GM19239 (cell line): Measurements from ENCODE around the gene USP20.
A peak's percentile ranks its signal among the peaks of the same experiment; 100 is the strongest.

Experiments
- DNase-seq: peaks from one replicate; pipeline ENCODE4 v3.0.0; 2011; ENCODE audit warnings: low spot score; ENCODE audit not compliant: insufficient read length
- FAIRE-seq: peaks from 2 replicates; lab custom pipeline; 2011; peaks lifted over from hg19 to GRCh38; lab: Jason Lieb, UNC

Gene USP20

DNA sequence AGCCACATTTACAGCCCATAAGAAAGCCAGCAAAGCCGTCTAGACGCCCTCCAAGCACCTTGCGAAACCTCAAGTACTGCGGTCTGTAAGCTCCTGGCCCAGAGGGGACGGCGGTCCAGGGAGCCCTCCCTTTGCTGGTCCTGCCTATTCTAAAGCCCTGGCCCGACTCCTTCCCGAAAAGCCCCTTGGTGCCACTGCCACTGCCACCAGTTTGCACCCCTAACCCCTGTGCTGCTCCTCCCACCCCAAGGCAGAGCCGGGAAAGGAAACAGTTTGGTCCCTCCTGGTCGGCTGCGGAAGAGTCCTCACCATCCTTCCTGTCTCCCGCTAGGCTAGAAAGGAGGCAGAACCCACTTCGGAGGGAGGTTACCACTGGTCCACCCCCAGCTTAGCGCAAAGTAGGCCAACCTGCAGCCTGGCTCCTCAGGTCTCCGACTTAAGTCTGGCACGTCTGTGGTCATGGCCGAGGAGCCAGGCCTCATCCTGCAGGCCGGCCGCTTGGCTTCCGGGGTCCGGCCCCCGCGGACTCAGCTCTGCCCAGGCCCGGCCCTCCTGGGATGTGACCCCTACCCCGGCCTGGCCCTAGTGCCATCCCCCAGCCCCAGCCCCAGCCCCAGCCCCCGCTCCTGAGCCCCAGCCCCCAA lies 12.2 kb upstream of the USP20 start:
- DNase-seq, result no peak

DNA sequence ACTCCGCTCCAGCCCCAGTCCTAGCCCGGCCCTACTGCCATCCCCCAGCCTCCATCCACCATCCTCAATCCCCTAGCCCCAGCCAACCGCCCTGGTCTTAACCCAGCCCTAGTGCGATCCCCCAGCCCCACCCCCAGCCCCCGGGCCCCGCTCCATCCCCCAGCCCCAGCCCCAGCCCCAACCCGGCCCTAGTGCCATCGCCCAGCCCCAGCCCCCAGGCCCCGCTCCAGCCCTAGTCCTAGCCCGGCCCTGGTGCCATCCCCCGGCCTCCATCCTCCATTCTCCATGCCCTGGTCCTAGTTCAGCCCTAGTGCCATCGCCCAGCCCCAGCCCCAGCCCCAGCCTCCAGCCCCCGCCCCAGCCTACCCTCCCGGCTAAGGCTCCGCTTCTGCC lies 11.7 kb upstream of the USP20 start:
- no peak for DNase-seq

More for the DNA sequence above, 12.2 kb upstream of the USP20 start:
- no peak for FAIRE-seq

DNA sequence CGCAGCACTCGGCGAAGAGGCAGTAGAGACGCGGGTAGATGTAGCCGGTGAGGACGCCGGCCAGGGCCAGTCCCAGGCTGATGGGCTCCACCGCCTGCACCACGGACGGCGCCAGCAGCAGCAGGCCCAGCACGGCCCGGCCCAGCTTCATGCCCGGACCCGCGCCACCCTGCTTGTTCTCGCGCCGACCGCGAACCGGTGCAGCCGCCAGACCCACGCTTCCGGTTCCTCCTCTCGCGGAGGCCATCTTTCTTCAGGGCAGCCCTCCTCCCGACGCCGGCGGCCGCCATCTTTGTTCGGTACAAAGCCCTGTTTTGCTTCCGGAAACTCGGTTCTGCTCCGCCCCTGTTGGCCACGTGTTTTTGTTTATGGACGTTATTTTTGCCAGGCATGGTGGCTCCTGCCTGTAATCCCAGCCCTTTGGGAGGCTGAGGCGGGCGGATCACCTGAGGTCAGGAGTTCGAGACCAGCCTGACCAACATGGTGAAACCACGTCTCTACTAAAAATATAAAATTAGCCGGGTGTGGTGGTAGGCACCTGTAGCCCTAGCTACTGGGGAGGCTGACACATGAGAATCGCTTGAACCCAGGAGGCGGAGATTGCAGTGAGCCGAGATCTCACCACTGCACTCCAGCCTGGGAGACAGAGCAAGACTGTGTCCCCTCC lies 11.2 kb upstream of the USP20 start, which contains the start of gene TOR1A:
TOR1A (minus strand) TSS at position 202 of the 667 bp plus-strand sequence; CDS start at position 151, 51 bp downstream.
- FAIRE-seq (peak; percentile 62), DNase-seq (peak; percentile 92)

More for the DNA sequence above, 11.7 kb upstream of the USP20 start:
- no peak for FAIRE-seq

DNA sequence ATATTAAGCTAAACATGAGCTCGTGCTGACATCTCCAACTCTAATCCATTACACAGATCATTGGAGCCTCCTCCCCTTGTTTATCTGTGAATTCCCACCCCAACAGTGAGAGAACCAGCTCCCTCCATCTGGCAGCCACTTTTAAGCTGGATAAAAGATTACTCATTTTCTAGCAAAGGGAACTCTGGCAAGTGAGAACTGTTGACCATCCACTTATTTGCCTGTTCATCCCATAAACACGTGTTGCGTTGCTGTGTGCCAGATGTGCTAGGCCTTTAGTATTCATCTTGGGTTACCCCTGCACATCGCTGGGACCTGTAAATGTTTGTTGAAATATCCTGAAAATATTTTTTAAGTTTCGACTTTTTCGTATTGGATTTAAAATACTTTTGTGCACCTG lies 8.9 kb upstream of the USP20 start:
- FAIRE-seq (no peak), DNase-seq (no peak)

DNA sequence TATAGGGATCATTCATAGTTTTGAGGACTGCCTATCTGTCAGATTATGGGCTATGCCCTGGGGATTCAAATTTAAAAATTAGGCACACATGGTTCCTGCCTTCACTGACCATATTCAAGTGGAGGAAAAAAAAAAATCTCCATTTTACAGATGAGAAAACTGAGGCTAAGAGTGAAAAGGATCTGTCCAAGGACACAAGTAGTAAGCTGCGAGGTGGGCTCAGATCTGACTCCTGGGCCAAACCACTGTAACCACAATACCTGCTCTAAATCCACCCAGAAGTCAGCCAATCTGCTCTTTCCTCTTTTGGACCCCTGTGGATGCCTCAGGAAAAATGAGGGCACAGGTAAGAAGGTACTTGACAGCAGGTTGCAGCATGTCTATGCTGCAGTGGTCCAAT lies 8.5 kb upstream of the USP20 start:
- DNase-seq (no peak), FAIRE-seq (no peak)

DNA sequence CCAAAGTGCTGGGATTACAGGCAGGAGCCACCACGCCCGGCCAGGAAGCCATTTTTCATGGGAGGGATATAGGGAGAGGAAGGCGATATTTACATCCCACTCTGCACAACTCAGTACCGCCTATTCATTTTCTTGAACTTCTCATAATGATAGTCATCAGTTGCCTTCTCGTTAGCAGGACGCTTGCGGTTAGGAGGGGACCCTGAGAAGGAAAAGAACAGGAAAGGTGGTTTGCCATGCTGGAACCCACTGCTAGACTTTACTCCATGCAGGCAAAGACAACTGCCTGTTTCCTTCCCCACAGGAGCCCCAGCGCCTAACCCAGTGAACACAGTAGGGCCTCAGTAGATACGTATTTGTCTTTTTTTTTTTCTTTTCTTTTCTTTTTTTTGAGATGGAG lies 7.2 kb upstream of the USP20 start:
- no peak for DNase-seq
- FAIRE-seq, result no peak

DNA sequence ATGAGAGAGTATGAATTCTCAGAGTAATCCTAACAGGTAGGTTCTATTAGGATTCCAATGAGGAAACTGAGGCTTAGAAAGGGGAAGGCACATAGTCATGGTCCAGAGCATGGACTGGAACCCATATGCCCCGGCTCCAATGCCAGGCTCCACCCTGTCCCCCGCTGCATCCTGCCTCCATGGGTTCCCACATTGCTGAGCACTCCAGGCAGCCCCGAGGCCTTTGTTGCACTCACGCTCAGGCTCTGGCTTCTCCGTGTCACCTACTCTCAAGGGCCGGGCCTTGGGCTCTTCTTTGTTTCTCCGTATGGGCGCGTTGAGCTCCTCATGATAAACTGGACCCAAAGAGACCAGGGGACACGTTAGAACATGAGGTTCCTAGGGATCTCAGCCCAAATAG lies 6.3 kb upstream of the USP20 start:
- FAIRE-seq (no peak), DNase-seq (no peak)

DNA sequence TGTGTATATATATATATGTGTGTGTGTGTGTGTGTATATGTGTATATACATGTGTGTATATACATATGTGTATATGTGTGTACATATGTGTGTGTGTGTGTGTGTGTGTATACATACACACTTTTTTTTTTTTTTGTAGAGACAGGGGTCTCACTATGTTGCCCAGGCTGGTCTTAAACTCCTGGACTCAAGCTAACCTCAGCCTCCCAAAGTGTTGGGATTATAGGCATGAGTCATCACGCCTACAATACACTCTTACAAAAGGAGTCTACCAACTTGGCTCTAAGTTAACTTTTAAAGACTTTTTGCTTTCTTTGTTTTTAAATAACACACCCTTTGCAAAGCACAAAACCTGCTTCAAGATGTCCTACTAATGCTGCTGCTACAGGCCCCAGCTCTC lies 2.3 kb upstream of the USP20 start:
- DNase-seq (no peak), FAIRE-seq (no peak)

DNA sequence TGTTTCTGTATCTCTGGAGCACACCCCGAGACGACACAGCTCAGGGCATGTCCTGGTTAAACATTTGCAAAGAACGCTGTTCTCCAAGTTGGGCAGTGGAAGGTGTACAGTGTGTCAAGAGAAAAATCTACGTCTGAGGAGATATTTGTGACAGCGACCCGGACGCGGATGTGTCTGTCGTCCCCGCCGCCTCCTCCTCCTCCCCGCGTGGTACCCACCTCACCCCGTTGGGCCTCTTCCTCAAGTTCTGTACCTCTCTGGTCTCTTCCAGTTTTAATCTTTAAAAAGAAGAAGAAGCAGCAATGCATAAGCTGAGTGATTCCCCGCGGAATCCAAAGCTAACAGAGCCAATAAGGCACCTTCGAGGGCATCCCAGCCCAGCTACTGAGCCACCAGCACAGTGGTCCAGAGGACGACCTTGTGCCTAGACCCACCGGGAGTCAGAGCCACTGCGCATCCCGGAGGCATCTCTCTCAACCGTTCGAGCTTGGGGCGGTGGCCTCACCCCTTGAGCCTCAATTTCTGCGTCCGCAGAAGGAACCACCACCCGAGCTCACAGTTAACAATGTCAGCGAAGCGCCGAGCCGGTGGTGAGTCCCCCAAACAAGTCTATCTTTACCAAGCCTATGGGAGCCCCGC lies 650 bp upstream of the USP20 start:
- no peak for FAIRE-seq
- no peak for DNase-seq

DNA sequence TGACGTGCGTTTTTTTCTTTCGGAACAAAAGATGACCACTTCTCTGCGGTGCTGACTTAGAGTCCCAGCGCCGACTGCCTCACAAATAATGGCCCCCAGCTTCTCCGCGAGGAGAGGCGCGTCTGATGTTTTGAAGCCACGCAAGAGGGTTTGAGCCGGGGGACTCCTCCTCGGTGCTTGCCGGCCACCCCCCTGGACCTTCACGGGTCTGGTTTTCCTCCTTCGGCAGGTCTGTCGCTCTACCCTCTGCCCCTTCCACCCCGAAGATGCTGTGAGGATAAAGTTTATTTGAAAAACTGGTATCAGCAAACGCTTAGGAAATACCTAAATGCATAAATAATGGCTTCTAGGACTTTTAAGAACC lies 584 bp downstream of the USP20 start:
- FAIRE-seq (no peak), DNase-seq (no peak)

DNA sequence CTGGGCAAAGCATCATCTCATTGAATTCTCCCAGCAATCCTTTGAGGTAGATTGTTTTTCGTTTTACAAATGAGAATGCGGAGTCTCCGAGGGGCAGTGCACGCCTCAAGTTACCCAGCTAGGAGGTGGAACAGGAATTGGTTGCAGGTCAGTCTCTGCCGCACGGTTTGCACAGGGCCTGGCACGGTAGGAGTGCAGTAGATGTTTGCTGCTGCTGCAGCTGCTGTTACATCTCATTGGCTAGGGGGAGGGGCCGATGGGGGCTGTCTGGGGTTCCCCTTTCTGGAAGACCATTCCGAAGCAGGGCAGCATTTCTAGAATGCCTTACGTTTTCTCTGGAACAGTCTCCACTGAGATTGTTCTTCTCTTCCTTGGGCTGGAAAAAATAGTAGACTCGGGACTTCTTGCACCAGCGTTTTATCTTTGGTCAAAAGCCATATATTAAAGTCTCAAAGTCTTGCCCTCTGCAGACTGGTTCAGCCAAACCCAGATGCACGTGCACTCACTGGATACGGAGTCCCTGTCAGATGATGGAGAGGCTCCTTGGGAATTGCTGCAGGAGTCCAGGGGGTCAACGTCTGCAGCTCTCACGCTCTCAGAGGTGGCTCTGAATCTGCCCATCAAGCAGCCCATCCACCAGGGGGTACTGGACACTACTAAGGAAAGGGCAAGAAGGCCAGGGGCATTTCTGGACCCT lies 1.2 kb downstream of the USP20 start:
- no peak for FAIRE-seq
- DNase-seq, result peak; percentile 20

DNA sequence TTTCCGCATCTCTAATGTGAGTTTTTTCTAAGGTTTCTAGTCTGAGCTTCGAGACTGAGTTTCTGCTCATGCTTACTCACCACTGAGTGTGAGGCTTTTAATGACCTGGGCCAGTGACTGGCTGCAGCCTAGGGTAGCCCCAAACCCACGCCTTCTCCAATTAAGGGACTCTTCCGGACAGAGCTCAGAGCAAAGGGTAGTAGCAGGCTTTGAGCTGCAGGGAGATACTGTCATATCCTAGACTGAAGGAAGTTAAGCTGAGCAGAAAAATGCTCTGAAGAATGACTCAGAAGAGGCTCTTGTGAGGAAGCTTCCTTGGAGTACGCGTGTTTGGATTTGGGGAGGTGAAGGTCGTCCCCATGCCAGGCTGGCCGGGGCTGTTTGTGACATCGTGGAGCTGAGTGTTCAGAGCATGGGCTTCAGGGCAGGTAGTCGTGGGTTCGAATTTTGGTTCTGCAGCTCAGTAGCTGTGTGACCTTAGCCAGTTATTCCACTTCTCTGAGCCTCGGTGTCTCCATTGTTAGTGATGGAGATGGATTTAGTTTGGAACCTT lies 3.5 kb downstream of the USP20 start:
- FAIRE-seq (no peak), DNase-seq (no peak)

DNA sequence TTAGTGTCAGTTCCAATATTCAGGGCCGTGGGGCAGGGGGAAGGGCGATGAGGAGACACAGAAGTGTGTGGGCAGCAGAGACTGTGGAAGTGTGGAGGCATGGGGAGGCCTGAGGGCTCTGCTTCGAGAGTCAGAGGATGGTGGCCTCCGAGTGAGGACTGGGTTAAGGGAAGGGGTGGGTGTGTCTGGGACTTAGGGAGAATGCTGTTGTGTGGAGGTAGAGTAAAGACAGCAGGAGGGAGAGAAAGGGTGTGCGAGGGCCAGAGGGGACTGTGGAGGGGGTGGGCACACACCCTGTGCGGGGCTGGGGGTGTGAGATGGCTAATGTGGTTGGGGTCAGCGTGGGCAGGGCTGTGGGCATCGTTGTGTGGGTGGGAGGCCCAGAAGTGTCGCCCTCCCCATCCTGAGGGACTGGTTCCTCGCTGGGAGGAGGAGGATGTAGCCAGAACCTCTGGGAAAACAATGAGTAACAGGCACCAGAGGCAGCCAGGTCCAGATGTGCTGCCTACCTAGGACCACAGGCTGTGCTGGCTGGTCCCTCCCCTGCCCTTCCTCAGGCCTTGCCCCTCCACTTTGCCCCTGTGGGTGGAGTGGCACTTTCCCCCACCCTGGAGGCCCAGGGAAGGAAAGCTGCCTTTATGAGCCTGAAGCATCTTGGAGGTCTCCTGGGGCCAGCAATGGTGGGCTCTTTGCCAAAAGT lies 4.2 kb downstream of the USP20 start:
- DNase-seq (no peak), FAIRE-seq (no peak)

DNA sequence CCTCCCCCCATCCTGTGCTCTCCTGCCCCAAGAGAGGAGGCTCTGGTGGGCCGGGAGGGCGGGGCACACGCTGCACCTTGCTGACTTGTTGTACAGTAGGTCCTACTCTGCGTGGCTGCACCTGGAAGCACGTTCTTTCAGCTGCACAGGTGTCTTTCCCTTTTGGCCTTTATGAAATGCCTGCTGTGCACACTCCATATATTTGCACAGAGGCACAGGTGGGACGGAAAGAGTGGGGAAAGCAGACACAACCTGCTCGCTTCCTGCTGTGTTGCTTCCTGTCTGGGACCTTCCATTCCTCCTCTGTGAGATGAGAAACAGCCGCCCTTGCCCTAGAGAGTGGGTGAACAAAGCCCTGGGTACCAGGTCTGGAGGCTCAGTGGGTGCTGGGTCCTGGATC lies 4.8 kb downstream of the USP20 start:
- DNase-seq (no peak), FAIRE-seq (no peak)

DNA sequence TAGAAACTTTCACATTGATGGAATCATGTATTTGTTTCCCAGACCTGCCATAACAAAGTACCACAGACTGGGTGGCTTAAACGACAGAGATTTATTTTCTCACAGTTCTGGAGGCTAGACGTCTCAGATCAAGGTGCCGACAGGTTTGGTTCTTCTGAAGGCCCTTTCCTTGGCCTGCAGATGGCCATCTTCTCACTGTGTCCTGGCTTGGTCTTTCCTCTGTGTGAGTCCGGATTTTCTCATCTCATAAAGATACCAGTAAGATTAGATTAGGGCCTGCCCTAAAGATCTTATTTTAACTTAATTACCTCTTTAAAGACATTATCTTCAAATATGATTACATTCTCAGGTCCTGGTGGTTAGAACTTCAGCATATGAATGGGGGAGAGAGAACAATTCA lies 5.8 kb downstream of the USP20 start:
- DNase-seq (no peak), FAIRE-seq (no peak)

DNA sequence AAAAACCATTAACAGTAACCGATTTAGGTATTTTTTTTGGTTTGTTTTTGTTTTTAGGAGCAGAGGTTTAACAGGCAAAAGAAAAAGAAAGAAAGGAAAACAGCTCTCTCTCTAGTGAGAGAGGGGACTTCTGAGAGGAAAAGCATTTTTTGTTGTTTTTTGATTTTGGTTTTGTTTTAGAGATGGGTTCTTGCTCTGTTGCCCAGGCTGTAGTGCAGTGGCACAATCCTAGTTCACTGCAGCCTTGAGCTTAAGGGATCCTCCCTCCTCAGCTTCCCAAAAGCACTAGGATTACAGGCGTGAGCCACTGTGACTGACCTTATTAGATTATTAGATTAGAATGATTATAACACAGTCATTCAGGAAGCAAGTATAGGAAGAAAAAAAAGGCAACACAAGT lies 10.1 kb downstream of the USP20 start:
- DNase-seq (no peak), FAIRE-seq (no peak)

DNA sequence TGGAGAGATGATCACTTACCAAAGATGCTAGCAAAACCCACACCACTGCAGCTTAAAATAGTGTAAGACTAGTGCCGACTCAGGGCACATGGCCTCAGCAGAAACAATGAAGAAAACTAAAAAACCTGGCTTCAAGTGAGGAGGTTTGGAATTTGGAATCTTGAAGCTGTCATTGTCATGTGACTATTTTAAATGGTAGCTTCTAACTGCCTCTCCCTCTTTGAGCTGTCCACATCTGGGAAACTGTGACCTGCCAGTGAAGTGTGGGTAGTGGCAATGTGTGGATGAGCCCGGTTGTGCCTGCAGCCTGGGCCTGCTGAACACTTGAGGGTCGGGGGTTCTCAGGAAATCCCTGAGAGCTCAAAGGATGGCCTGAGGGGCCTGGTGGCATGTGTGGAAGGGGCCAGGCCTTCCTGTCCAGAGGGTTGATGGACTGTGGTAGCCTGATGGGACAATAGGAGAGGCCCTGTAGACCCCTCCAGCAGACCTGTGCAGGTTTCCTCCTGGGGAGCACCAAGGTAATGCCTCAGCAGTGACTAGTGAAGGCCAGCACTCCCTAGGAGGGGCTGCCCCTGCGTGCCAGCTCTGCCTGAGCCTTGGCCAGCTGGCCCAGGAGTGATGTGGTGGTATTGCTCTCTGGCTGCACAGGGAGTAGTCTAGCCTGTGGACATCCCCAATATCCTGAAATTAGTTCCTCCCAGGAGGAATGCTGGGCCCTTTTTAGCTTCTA lies 13.6 kb downstream of the USP20 start:
- no peak for FAIRE-seq

DNA sequence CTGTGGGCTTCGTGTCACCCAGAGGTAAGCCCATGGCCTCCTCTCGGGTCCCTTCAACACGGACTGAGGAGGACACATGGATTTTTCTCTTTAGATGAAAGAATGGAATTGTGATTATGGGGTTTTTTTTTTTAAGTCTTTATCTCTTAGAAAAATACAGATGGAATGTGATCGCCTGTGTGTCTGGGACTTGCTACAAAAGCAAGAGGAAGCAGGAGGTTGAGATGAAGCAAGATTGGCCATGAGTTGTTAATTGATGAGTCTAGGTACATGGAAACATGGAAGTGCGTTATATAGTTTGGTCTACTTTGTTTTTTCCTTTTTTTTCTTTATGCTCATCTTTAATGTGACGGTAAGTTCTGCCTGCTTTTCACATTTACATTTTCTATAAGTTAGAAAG lies 14.6 kb downstream of the USP20 start:
- DNase-seq (no peak), FAIRE-seq (no peak)

More for the DNA sequence above, 13.6 kb downstream of the USP20 start:
- DNase-seq, result no peak

DNA sequence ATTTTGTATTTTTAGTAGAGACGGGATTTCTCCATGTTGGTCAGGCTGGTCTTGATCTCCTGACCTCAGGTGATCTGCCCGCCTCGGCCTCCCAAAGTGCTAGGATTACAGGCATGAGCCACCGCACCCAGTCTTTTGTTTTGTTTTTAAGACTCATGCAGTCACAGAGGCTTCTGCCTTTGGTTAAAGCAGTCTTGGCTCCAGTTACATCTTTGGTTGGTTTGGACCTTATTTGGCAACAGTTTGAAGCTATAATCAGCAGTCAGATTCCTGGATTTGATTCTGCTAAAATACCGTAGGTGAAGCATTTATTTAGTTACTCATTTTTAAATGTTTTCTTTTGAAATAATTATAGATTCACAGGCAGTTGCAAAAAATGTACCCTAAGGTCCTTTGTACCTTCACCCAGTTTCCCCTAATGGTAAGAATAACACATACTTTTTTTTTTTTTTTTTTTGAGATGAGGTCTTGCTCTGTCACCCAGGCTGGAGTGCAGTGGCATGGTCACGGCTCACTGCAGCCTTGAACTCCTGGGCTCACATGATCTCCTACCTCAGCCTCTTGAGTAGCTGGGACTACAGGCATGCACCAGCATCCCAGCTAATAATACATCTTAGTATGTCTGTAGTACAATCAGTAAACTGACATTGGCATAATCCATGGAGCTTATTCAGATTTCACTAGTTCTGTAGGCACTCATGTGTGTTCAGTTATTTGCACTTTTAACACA lies 15.7 kb downstream of the USP20 start:
- FAIRE-seq (no peak), DNase-seq (no peak)
